Brain microvascular endothelial cell (primary cell): Measurements from ENCODE around the gene HNRNPL.
"Not testable (repeated sequence)": the region's sequence is repeated elsewhere in the genome, so short reads cannot be mapped to it uniquely, and the experiment has no call there.

Source experiments
- DNase-seq: peaks from one replicate; pipeline ENCODE4 v3.0.0-alpha.2; 2020
- H3K27ac ChIP-seq: fragments of 250-450 bp; sonication (Bioruptor Pico); 2 replicates; pipeline ENCODE4 v1.5.1; 2020; ENCODE audit warnings: mild to moderate bottlenecking, moderate library complexity
- H3K27me3 ChIP-seq: fragments of 250-450 bp; sonication (Bioruptor Pico); replicated peaks from 2 replicates; pipeline ENCODE4 v1.5.1; 2020; ENCODE audit warnings: mild to moderate bottlenecking
- H3K36me3 ChIP-seq: fragments of 250-450 bp; sonication (Bioruptor Pico); replicated peaks from 2 replicates; pipeline ENCODE4 v1.5.1; 2020; ENCODE audit warnings: mild to moderate bottlenecking
- H3K4me3 ChIP-seq: 2 replicates; pipeline ENCODE4 v1.5.1; 2011; ENCODE audit warnings: low read depth, mild to moderate bottlenecking, control low read depth, low read length, moderate library complexity
- in situ Hi-C: cut with HindIII; loops from 2 replicates; pipeline ENCODE4 v1.10.0; 2017; ENCODE audit warnings: low sequenced_read_pairs, low pct_ligation_motif_present
- TF ChIP-seq, protein P1 (sequence below): IDR thresholded peaks from 2 replicates; pipeline ENCODE4 v1.5.1; 2011; ENCODE audit warnings: low read depth, mild to moderate bottlenecking, moderate library complexity, low read length, control low read depth, inconsistent platforms; ENCODE audit errors: missing control alignments

Gene HNRNPL

DNA sequence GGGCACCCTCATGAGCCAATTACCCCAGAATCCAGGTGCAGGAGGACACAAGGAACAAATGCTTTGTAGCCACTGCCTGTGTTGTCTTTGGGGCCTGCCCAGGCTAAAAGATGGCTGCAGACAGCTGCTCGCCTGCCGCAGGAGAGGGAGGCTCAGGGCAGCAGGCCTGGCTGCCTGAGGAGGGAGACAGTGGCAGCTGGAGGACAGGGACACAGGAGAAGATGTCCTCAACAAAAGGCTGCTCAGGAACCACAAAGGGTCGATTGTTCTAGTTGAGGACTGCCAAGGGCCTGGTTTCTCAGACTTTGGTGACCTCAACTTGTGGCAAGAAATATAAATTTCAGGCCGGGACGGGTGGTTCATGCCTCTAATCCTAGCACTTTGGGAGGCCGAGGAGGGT, 42.0 kb upstream of the HNRNPL start:
- in situ Hi-C loops, result no loop called here
- Histone ChIP-seq H3K4me3 (no peak overlapping the region), H3K36me3 (peaks cover 14% of the 10 kb centered on the region), H3K27me3 (no peaks in the 10 kb centered on the region), H3K27ac (no peak overlapping the region)
- DNase-seq, result no peak
- TF ChIP-seq, protein P1, sequence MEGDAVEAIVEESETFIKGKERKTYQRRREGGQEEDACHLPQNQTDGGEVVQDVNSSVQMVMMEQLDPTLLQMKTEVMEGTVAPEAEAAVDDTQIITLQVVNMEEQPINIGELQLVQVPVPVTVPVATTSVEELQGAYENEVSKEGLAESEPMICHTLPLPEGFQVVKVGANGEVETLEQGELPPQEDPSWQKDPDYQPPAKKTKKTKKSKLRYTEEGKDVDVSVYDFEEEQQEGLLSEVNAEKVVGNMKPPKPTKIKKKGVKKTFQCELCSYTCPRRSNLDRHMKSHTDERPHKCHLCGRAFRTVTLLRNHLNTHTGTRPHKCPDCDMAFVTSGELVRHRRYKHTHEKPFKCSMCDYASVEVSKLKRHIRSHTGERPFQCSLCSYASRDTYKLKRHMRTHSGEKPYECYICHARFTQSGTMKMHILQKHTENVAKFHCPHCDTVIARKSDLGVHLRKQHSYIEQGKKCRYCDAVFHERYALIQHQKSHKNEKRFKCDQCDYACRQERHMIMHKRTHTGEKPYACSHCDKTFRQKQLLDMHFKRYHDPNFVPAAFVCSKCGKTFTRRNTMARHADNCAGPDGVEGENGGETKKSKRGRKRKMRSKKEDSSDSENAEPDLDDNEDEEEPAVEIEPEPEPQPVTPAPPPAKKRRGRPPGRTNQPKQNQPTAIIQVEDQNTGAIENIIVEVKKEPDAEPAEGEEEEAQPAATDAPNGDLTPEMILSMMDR, result no peak

DNA sequence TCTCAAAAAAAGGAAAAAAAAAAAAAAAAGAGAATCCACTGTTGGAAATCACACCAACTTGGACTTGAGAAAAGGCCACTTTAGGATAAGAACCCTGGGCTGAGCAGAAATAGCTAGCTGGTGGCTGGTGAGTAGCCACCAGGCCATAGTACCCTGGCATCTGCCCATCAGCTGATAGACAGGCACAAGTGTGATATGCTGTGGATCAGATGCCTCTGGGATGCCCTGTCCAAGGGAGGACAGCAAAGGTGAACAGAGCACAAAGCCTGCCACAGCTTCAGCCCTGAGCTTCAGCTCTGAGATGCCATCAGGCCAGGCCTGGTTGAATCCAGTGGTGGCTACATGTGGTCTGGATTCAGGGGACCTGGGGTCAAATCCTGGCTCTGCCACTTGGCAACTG, 40.9 kb upstream of the HNRNPL start:
- Histone ChIP-seq H3K27ac (no peak overlapping the region), H3K36me3 (peaks cover 14% of the 10 kb centered on the region), H3K27me3 (no peaks in the 10 kb centered on the region), H3K4me3 (no peak overlapping the region)
- TF ChIP-seq, protein P1, result no peak
- in situ Hi-C loops, result no loop called here
- no peak for DNase-seq

DNA sequence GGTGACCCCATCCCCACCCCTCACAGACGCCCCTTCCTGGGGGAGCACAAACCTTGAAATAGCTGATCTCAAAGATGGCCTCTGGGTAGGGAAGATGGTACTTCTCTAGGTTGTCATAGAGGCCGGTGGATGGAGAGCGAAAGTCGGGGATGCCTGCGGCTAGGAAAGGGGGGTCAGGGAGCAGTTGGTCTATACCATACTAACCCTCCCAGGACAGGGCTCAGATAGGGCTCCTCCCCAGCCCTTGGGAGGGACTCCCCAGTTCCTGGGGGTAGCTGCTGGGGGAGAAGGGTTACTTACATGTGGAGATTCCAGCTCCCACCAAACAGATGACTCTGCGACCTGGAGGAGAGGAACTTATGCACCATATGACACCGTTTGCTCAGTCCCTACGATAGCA, 40.0 kb upstream of the HNRNPL start:
- DNase-seq, result no peak
- TF ChIP-seq, protein P1, result no peak
- H3K36me3 ChIP-seq, result peaks cover 14% of the 10 kb centered on the region
- in situ Hi-C loops, result no loop called here
- H3K4me3 ChIP-seq, result no peak overlapping the region
- no peak overlapping the region for H3K27ac ChIP-seq
- H3K27me3 ChIP-seq, result no peaks in the 10 kb centered on the region

DNA sequence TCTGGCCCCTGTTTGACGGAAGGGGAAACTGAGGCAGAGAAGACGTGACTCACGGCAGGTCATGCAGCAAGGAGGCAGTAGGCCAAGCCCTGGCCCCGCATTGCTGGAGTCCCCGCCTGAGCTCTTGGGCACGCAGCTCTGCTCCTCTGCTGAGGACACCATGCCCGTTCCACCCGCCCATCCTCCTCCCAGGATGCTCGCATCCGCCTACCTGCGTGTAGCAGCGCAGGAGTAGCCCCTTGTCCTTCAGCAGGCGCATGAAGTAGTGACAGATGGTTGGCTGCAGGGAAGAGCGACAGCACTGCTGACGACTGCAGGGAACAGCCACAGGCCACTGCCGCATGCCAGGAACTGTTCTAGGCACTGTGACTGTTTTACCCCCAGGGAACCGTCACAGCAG, 39.1 kb upstream of the HNRNPL start:
- H3K27ac ChIP-seq, result no peak overlapping the region
- TF ChIP-seq, protein P1, result no peak
- H3K4me3 ChIP-seq, result no peak overlapping the region
- no peak for DNase-seq
- peaks cover 14% of the 10 kb centered on the region for H3K36me3 ChIP-seq
- no peaks in the 10 kb centered on the region for H3K27me3 ChIP-seq
- in situ Hi-C loops, result no loop called here

DNA sequence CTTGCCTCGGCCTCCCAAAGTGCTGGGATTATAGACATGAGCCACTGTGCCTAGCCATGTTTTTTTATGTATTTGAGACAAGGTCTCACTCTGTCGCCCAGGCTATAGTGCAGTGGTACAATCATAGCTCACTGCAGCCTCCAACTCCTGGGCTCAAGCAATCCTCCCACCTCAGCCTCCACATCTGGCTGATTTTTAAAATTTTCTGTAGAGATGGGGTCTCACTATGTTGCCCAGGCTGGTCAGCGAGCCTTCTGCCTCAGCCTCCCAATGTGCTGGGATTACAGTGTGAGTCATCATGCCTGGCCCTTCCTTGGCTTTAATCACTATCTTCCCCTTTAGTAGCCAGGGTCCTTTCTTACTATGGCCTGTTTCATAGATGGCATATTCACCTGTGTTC, 34.9 kb upstream of the HNRNPL start:
- H3K36me3 ChIP-seq, result peaks cover 17% of the 10 kb centered on the region
- in situ Hi-C loops, DNase-seq, H3K4me3 ChIP-seq, H3K27me3 ChIP-seq, H3K27ac ChIP-seq: not testable (repeated sequence)

DNA sequence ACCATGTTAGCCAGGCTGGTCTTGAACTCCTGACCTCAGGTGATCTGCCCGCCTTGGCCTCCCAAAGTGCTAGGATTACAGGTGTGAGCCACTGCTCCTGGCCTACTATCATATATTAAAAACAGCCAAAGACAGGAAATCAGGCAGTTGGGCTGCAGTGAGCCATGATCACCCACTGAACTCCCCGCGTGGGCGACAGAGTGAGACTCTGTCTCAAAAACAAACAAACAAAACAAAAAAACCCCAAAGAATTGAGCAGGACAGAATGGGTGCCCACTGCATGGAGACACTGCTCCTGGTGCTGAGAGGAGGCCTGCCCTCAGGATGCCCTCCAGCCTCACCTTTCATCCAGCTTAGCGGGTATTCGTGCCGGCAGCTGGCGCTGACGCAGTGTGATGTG, 33.5 kb upstream of the HNRNPL start:
- in situ Hi-C loops, result no loop called here
- H3K27ac ChIP-seq, result no peak overlapping the region
- DNase-seq, result no peak
- H3K4me3 ChIP-seq, result no peak overlapping the region
- peaks cover 3% of the 10 kb centered on the region for H3K36me3 ChIP-seq
- TF ChIP-seq, protein P1, result no peak
- H3K27me3 ChIP-seq, result no peaks in the 10 kb centered on the region
